ENCODE data around the gene MSMP. TPM values are rescaled to one million over a fixed set of nuclear protein-coding genes. Genes with fewer than 3 reads are reported as not detected.

Gene MSMP
- total RNA-seq, 4 donors from 2014 or later: not detected

- DNase-seq: no peak
- peaks cover 16 to 26% of the 10 kb centered on the region in 2 donors for H3K4me1 ChIP-seq
- H3K4me3 ChIP-seq: no peak overlapping the region
- in situ Hi-C loops (cut with MboI; ENCODE audit: low sequenced_read_pairs in 4 of 4): loop anchor here in 1 of 4 donors (10.0 kb wide), 1 partner anchor 59 kb away; the partner anchor contains the start of gene ARHGEF39
- H3K27me3 ChIP-seq: no peaks in the 10 kb centered on the region
- no peak for TF ChIP-seq POLR2A (IDR thresholded peaks at IDR 0.05)
- TF ChIP-seq, protein P1, sequence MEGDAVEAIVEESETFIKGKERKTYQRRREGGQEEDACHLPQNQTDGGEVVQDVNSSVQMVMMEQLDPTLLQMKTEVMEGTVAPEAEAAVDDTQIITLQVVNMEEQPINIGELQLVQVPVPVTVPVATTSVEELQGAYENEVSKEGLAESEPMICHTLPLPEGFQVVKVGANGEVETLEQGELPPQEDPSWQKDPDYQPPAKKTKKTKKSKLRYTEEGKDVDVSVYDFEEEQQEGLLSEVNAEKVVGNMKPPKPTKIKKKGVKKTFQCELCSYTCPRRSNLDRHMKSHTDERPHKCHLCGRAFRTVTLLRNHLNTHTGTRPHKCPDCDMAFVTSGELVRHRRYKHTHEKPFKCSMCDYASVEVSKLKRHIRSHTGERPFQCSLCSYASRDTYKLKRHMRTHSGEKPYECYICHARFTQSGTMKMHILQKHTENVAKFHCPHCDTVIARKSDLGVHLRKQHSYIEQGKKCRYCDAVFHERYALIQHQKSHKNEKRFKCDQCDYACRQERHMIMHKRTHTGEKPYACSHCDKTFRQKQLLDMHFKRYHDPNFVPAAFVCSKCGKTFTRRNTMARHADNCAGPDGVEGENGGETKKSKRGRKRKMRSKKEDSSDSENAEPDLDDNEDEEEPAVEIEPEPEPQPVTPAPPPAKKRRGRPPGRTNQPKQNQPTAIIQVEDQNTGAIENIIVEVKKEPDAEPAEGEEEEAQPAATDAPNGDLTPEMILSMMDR (IDR thresholded peaks at IDR 0.05 in 4 of 5, conservative IDR thresholded peaks at IDR 0.05 in 1 of 5): no peak
- intact Hi-C loops (cut with DNase I; ENCODE audit: low total_unique reads): no loop called here
- H3K9me3 ChIP-seq: no peaks in the 10 kb centered on the region
- H3K36me3 ChIP-seq: peaks cover 6 to 68% of the 10 kb centered on the region in 2 donors
- no peak overlapping the region for H3K27ac ChIP-seq
- no peak for ATAC-seq
These were observed 30.2 kb downstream of the MSMP start for GRCh38 chr9:35723908-35724307.

GRCh38 chr9:35723426-35723825 lies 30.6 kb downstream of the MSMP start:
- Histone ChIP-seq H3K36me3 (peaks cover 6 to 73% of the 10 kb centered on the region in 2 donors), H3K27me3 (no peaks in the 10 kb centered on the region), H3K4me1 (peaks cover 12 to 21% of the 10 kb centered on the region in 2 donors), H3K9me3 (no peaks in the 10 kb centered on the region), H3K27ac (no peak overlapping the region), H3K4me3 (no peak overlapping the region)
- DNase-seq: no peak
- in situ Hi-C loops (cut with MboI; ENCODE audit: low sequenced_read_pairs in 4 of 4) (loop anchor here in 1 of 4 donors (10.0 kb wide), 1 partner anchor 59 kb away; the partner anchor contains the start of gene ARHGEF39), intact Hi-C loops (cut with DNase I; ENCODE audit: low total_unique reads) (no loop called here)
- TF ChIP-seq POLR2A (IDR thresholded peaks at IDR 0.05): no peak
- TF ChIP-seq, protein P1 (IDR thresholded peaks at IDR 0.05 in 4 of 5, conservative IDR thresholded peaks at IDR 0.05 in 1 of 5): no peak
- no peak for ATAC-seq

DNA sequence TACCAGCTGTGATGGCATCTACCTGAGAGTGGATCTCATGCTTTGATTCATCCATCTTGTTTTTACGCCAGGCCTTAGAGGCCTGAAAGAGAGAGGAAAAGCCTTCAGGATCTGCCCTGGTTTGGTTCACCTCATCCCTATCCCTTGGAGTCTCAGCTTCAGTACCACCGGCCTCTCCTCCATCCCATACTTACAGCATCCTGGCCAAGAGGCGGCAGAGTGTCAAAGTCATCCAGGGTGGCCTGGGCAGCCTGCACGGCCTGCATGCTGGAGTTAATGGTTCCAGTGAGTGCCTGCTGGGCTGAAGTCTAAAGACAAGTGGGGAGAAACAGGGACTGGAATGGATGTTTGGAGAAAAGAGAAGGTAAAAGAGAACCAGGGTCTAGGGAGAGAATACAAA lies 34.5 kb downstream of the MSMP start:
- in situ Hi-C loops (cut with MboI; ENCODE audit: low sequenced_read_pairs in 4 of 4): no loop called here
- TF ChIP-seq, protein P1 (IDR thresholded peaks at IDR 0.05 in 4 of 5, conservative IDR thresholded peaks at IDR 0.05 in 1 of 5): no peak
- no peak for TF ChIP-seq POLR2A (IDR thresholded peaks at IDR 0.05)
- Histone ChIP-seq H3K4me1 (no peaks in the 10 kb centered on the region), H3K4me3 (no peak overlapping the region), H3K9me3 (no peaks in the 10 kb centered on the region), H3K27ac (no peak overlapping the region), H3K36me3 (peaks cover 11 to 100% of the 10 kb centered on the region in 2 donors), H3K27me3 (no peaks in the 10 kb centered on the region)
- no peak for ATAC-seq
- intact Hi-C loops (cut with DNase I; ENCODE audit: low total_unique reads): no loop called here
- no peak for DNase-seq

DNA sequence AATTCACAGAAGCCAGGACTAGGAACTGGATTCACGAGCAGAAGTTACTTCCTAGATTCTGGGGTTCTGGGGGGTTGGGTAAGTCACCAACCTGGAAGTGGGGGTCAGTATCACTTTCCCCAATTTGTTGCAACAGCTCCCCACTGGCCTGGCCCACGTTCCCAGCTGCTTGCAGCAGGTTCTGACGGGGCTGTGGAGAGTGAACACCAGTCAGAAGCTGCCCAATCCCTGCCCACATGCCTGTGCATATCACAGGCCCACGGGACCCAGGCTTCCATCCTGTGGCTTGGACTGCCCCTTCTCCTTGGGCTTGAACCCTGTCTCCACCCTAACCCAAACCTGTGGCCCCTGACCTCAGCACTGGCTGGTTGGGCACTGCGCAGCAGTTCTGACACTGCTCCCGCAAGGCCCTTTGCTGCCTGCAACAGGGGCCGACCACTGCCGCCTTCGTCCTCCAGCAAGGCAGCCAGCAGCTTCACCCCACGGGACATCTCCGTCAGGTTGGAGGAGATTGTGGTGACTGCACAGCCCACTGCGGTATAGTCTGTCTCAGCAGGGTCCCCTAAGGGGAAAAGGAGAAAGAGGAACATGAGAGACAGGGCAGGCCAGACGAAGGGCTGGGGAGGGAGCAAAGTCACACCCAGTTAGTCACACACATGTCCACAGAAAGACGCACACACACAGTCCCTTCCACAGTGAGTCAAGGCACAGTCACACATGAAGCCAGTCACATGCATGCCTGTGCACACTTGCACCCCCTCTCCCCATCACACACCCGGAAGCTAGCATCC lies 35.2 kb downstream of the MSMP start:
- DNase-seq (no peak), ATAC-seq (no peak)
- intact Hi-C loops (cut with DNase I; ENCODE audit: low total_unique reads) (no loop called here), in situ Hi-C loops (cut with MboI; ENCODE audit: low sequenced_read_pairs in 4 of 4) (no loop called here)
- H3K4me1 ChIP-seq: no peaks in the 10 kb centered on the region
- H3K36me3 ChIP-seq: peaks cover 11 to 100% of the 10 kb centered on the region in 2 donors
- no peak overlapping the region for H3K27ac ChIP-seq
- TF ChIP-seq POLR2A (IDR thresholded peaks at IDR 0.05): no peak
- TF ChIP-seq, protein P1 (IDR thresholded peaks at IDR 0.05 in 4 of 5, conservative IDR thresholded peaks at IDR 0.05 in 1 of 5): no peak
- no peaks in the 10 kb centered on the region for H3K27me3 ChIP-seq
- no peak overlapping the region for H3K4me3 ChIP-seq
- H3K9me3 ChIP-seq: no peaks in the 10 kb centered on the region

Measured in gastrocnemius medialis (tissue), 4 donors.